ENCODE measurements around the gene LRRC15.
A peak's percentile ranks its signal among the peaks of the same experiment; 100 is the strongest.

The LRRC15 gene

GRCh38 chr3:194330160-194330559, 39.4 kb downstream of the LRRC15 start:
- no peak for DNase-seq

- DNase-seq: no peak
Measured at GRCh38 chr3:194329583-194329965, 40.0 kb downstream of the LRRC15 start.

GRCh38 chr3:194328942-194329582, 40.5 kb downstream of the LRRC15 start:
- no peak for DNase-seq

- no peak for DNase-seq
Measured at GRCh38 chr3:194328053-194328657, 41.4 kb downstream of the LRRC15 start.

GRCh38 chr3:194327218-194328052, 42.1 kb downstream of the LRRC15 start:
- no peak for DNase-seq

GRCh38 chr3:194326968-194327217, 42.6 kb downstream of the LRRC15 start:
- no peak for DNase-seq

GRCh38 chr3:194326192-194326967, 43.2 kb downstream of the LRRC15 start:
- no peak for DNase-seq

GRCh38 chr3:194325424-194326153, 44.0 kb downstream of the LRRC15 start:
- DNase-seq: no peak

- DNase-seq: no peak
Measured at GRCh38 chr3:194324823-194325327, 44.7 kb downstream of the LRRC15 start.

- no peak for DNase-seq
Measured at GRCh38 chr3:194323785-194324735, 45.5 kb downstream of the LRRC15 start.

GRCh38 chr3:194322678-194323211, 46.8 kb downstream of the LRRC15 start:
- DNase-seq: peak in 1 of 2 experiments; percentile 46

GRCh38 chr3:194321693-194322640, 47.6 kb downstream of the LRRC15 start:
- peak in 1 of 2 experiments; percentile 46 for DNase-seq

GRCh38 chr3:194320744-194321243, 48.7 kb downstream of the LRRC15 start:
- DNase-seq: no peak

GRCh38 chr3:194320100-194320499, 49.4 kb downstream of the LRRC15 start:
- no peak for DNase-seq

GRCh38 chr3:194318511-194319161, 50.9 kb downstream of the LRRC15 start:
- no peak for DNase-seq

GRCh38 chr3:194316918-194317317, 52.6 kb downstream of the LRRC15 start:
- no peak for DNase-seq

- DNase-seq: no peak
Measured at GRCh38 chr3:194315965-194316361, 53.6 kb downstream of the LRRC15 start.

- DNase-seq: peak; percentile 81 to 83
Measured at GRCh38 chr3:194315088-194315964, 54.2 kb downstream of the LRRC15 start.

All from NCI-H524 (cell line).